Gastroesophageal sphincter (tissue), 4 donors: ENCODE results near the gene LRPAP1. TPM values are rescaled to one million over a fixed set of nuclear protein-coding genes. Genes with fewer than 3 reads are reported as not detected.

ENCODE experiments used
- ATAC-seq: fragments of 150-250 bp; one replicate; pipeline ENCODE4 v1.9.1; 2016; ENCODE audit warnings: mild to moderate bottlenecking, moderate library complexity
- H3K27ac ChIP-seq, 4 donors: fragments of 200-600 bp; sonication (generic) in 3 of 4; 1 replicate in 3 of 4; 2 replicates in 1 of 4; pipeline ENCODE4 v1.5.1; 2016 to 2019
- H3K27me3 ChIP-seq: fragments of 200-600 bp; sonication (generic); one replicate; pipeline ENCODE4 v1.5.1; 2019
- H3K36me3 ChIP-seq, 2 donors: fragments of 200-600 bp; sonication (generic); one replicate each; pipeline ENCODE4 v1.5.1; 2019; ENCODE audit warnings: control low read depth in 1 of 2
- H3K4me1 ChIP-seq, 3 donors: fragments of 200-600 bp; sonication (generic); 1 replicate in 2 of 3; 2 replicates in 1 of 3; pipeline ENCODE4 v1.5.1; 2016 to 2019; ENCODE audit warnings: control low read depth in 2 of 3
- H3K4me3 ChIP-seq, 2 donors: fragments of 200-600 bp; sonication (generic); one replicate each; pipeline ENCODE4 v1.5.1; 2019; ENCODE audit warnings: mild to moderate bottlenecking in 1 of 2, moderate library complexity in 1 of 2
- H3K9me3 ChIP-seq, 3 donors: fragments of 200-600 bp; sonication (generic); one replicate each; pipeline ENCODE4 v1.5.1; 2017 to 2019; ENCODE audit warnings: control low read depth in 2 of 3
- CTCF ChIP-seq, 4 experiments: fragments of 200-600 bp in 2 of 4; fragments of 450-650 bp in 2 of 4; sonication (generic) in 1 of 4; IDR thresholded peaks; one replicate each; pipeline ENCODE4 v1.5.1; 2017 to 2019; ENCODE audit warnings: antibody characterized with exemption in 4 of 4, mild to moderate bottlenecking in 2 of 4, moderate library complexity in 2 of 4
- EP300 ChIP-seq: sonication (generic); formaldehyde crosslinking; IDR thresholded peaks from one replicate; pipeline ENCODE4 v1.6.1; 2017; ENCODE audit warnings: antibody characterized with exemption, mild to moderate bottlenecking
- POLR2A ChIP-seq, 2 donors: fragments of 450-650 bp; IDR thresholded peaks; one replicate each; pipeline ENCODE4 v1.6.1; 2017; ENCODE audit warnings: antibody characterized with exemption in 2 of 2, mild to moderate bottlenecking in 2 of 2, moderate library complexity in 1 of 2
- POLR2AphosphoS5 ChIP-seq: sonication (generic); formaldehyde crosslinking; IDR thresholded peaks from one replicate; pipeline ENCODE4 v1.6.1; 2017; ENCODE audit warnings: antibody characterized with exemption
- WGBS, 2 donors: methylation state at CpG; one replicate each; pipeline ENCODE4 v1.1.5; 2018; ENCODE audit warnings: low coverage in 1 of 2; 5-methylcytosine and 5-hydroxymethylcytosine counted together
- total RNA-seq, 4 donors: library from RNA; depleted of rRNA; stranded (reverse); fragments of >200 nt; gene quantifications; one replicate each; pipeline ENCODE4 v1.1.0, GENCODE V29; 2016

LRPAP1 gene
- total RNA-seq, 4 donors from 2014 or later, result 180 to 267 (median 201) TPM

GRCh38 chr4:3464911-3465697, 67.1 kb downstream of the LRPAP1 start:
- H3K27me3 ChIP-seq, result peaks cover 19% of the 10 kb centered on the region
- no peaks in the 10 kb centered on the region for H3K36me3 ChIP-seq
- TF ChIP-seq POLR2A (IDR thresholded peaks at IDR 0.05) (no peak), CTCF (IDR thresholded peaks at IDR 0.05) (no peak), EP300 (no peak), POLR2AphosphoS5 (no peak)
- no peak overlapping the region for H3K27ac ChIP-seq
- ATAC-seq, result no peak
- 90 to 95% methylated on average over 3 to 11 of the region's 21 CpGs for WGBS, 2 donors
- no peaks in the 10 kb centered on the region for H3K9me3 ChIP-seq
- no peak overlapping the region for H3K4me3 ChIP-seq
- H3K4me1 ChIP-seq, result peaks cover 0 to 33% (median 0%) of the 10 kb centered on the region in 3 donors

- ATAC-seq, result no peak
These were observed 67.8 kb downstream of the LRPAP1 start for GRCh38 chr4:3464349-3464905.

GRCh38 chr4:3463556-3464348, 68.5 kb downstream of the LRPAP1 start:
- H3K9me3 ChIP-seq, result no peaks in the 10 kb centered on the region
- TF ChIP-seq CTCF (IDR thresholded peaks at IDR 0.05) (no peak), POLR2AphosphoS5 (no peak), EP300 (no peak), POLR2A (IDR thresholded peaks at IDR 0.05) (no peak)
- peak overlapping the region in 1 of 4 donors; percentile 50 for H3K27ac ChIP-seq
- no CpG with 5 or more reads among the region's 43 CpGs for WGBS, 2 donors
- peaks cover 19% of the 10 kb centered on the region for H3K27me3 ChIP-seq
- peak overlapping the region; percentile 53 to 55 for H3K4me3 ChIP-seq
- no peak for ATAC-seq
- H3K4me1 ChIP-seq, result peaks cover 0 to 33% (median 0%) of the 10 kb centered on the region in 3 donors
- no peaks in the 10 kb centered on the region for H3K36me3 ChIP-seq

More at GRCh38 chr4:3464349-3464905, 67.8 kb downstream of the LRPAP1 start:
- Histone ChIP-seq H3K9me3 (no peaks in the 10 kb centered on the region), H3K27ac (no peak overlapping the region), H3K4me3 (peak overlapping the region in 1 of 2 donors; percentile 55), H3K4me1 (peaks cover 0 to 33% (median 0%) of the 10 kb centered on the region in 3 donors), H3K36me3 (no peaks in the 10 kb centered on the region), H3K27me3 (peaks cover 19% of the 10 kb centered on the region)
- no CpG with 5 or more reads among the region's 15 CpGs for WGBS, 2 donors
- TF ChIP-seq CTCF (IDR thresholded peaks at IDR 0.05) (no peak), POLR2AphosphoS5 (no peak), EP300 (no peak), POLR2A (IDR thresholded peaks at IDR 0.05) (no peak)

- WGBS, 2 donors, result 23% methylated on average over 3 of the region's 44 CpGs; no CpG with 5 or more reads in 1 of the 2 donors
- peak; percentile 40 for ATAC-seq
- H3K27ac ChIP-seq, result peak within 1 kb of the TSS in 2 of 4 donors; percentile 50 to 55
- peak within 1 kb of the TSS; percentile 53 to 55 for H3K4me3 ChIP-seq
- peaks cover 19% of the 10 kb centered on the region for H3K27me3 ChIP-seq
- H3K4me1 ChIP-seq, result peaks cover 0 to 33% (median 0%) of the 10 kb centered on the region in 3 donors
- no peak for TF ChIP-seq CTCF (IDR thresholded peaks at IDR 0.05)
- no peak for TF ChIP-seq POLR2A (IDR thresholded peaks at IDR 0.05)
- no peak for TF ChIP-seq EP300
- TF ChIP-seq POLR2AphosphoS5, result no peak
- H3K9me3 ChIP-seq, result no peaks in the 10 kb centered on the region
- no peaks in the 10 kb centered on the region for H3K36me3 ChIP-seq
These were observed 69.3 kb downstream of the LRPAP1 start, which contains the start of gene DOK7 for GRCh38 chr4:3462790-3463415. TSS of gene DOK7 (plus strand) at chr4:3463306. CDS start at chr4:3463376, 70 bp downstream.
